ENCODE measurements around the gene RACK1. TPM values are rescaled to one million over a fixed set of nuclear protein-coding genes. Genes with fewer than 3 reads are reported as not detected.
A peak's percentile ranks its signal among the peaks of the same experiment; 100 is the strongest.

RACK1 gene
- total and polyA plus RNA-seq, 2 of the 13 experiments (the other 11 are each of a cell fraction or from before 2014, with no cell fraction given): 2,514 to 6,141 TPM

- no peak; the same call in 1 of the 2 replicates for TF ChIP-seq AFF4 (CRISPR knock-in tag; IDR thresholded peaks at IDR 0.05)
- TF ChIP-seq ZSCAN29 (CRISPR knock-in tag; conservative IDR thresholded peaks at IDR 0.05): peak; percentile 80; the same call in 1 of the 2 replicates
- TF ChIP-seq SPEN (CRISPR knock-in tag; IDR thresholded peaks at IDR 0.05; ENCODE audit: low read depth): 0 out of 2 replicates have a peak, but pooled peaks have one; percentile 13
- TF ChIP-seq HDAC1 (CRISPR knock-in tag; IDR thresholded peaks at IDR 0.05): peak; percentile 21
- TF ChIP-seq ZNF414 (CRISPR knock-in tag; IDR thresholded peaks at IDR 0.05): peak; percentile 64; the same call in 1 of the 2 replicates
- TF ChIP-seq CREB3 (CRISPR knock-in tag; IDR thresholded peaks at IDR 0.05): 0 out of 2 replicates have a peak, but pooled peaks have one; percentile 55
- no peak for TF ChIP-seq E2F5 (CRISPR knock-in tag; conservative IDR thresholded peaks at IDR 0.05)
- TF ChIP-seq ZNF350 (CRISPR knock-in tag; IDR thresholded peaks at IDR 0.05; ENCODE audit: borderline replicate concordance, low read depth): no peak; the same call in none of the 2 replicates
- TF ChIP-seq ZNF552 (CRISPR knock-in tag; IDR thresholded peaks at IDR 0.05; ENCODE audit: borderline replicate concordance): peak; percentile 69; the same call in 1 of the 2 replicates
- TF ChIP-seq ZNF335 (CRISPR knock-in tag; IDR thresholded peaks at IDR 0.05): no peak
- TF ChIP-seq ZSCAN31 (CRISPR knock-in tag; IDR thresholded peaks at IDR 0.05; ENCODE audit: low read depth): peak; percentile 12
- peak; percentile 72 for TF ChIP-seq RXRA (CRISPR knock-in tag; IDR thresholded peaks at IDR 0.05)
- TF ChIP-seq PHF20 (CRISPR knock-in tag; IDR thresholded peaks at IDR 0.05): peak; percentile 29; the same call in 1 of the 2 replicates
- TF ChIP-seq PATZ1 (CRISPR knock-in tag; IDR thresholded peaks at IDR 0.05): no peak; the same call in 1 of the 2 replicates
- TF ChIP-seq ZNF740 (CRISPR knock-in tag; IDR thresholded peaks at IDR 0.05): no peak
- TF ChIP-seq MBD4 (IDR thresholded peaks at IDR 0.05; ENCODE audit: borderline replicate concordance, low read length): no peak
- TF ChIP-seq ZFP62 (CRISPR knock-in tag; IDR thresholded peaks at IDR 0.05): peak; percentile 66; the same call in 1 of the 2 replicates
- no peak; the same call in 1 of the 2 replicates for TF ChIP-seq SAFB2 (CRISPR knock-in tag; IDR thresholded peaks at IDR 0.05; ENCODE audit: borderline replicate concordance, low read depth)
- peak; percentile 55; the same call in 1 of the 2 replicates for TF ChIP-seq POGZ (CRISPR knock-in tag; IDR thresholded peaks at IDR 0.05)
- TF ChIP-seq ZKSCAN5 (CRISPR knock-in tag; IDR thresholded peaks at IDR 0.05): no peak
Observed at GRCh38 chr5:181221792-181222629, 21.7 kb downstream of the RACK1 start (continued).

Data from HepG2 (cell line).